Occipital lobe (tissue), 2 donors: ENCODE measurements around the gene ONECUT1. TPM values are rescaled to one million over a fixed set of nuclear protein-coding genes. Genes with fewer than 3 reads are reported as not detected.

ENCODE experiments used
- DNase-seq: peaks from one replicate; lab custom pipeline; 2025; lab: John Stamatoyannopoulos, UW
- total RNA-seq: library from RNA; depleted of rRNA; stranded (reverse); fragments of >200 nt; gene quantifications from one replicate; pipeline ENCODE4 v1.2.3, GENCODE V29; 2014

The ONECUT1 gene
- total RNA-seq, 1 donor from 2014 or later = not detected

GRCh38 chr15:52797625-52798501, 7.7 kb upstream of the ONECUT1 start:
- DNase-seq = no peak

- DNase-seq = no peak
These were observed 6.8 kb upstream of the ONECUT1 start for GRCh38 chr15:52796753-52797520.

DNA sequence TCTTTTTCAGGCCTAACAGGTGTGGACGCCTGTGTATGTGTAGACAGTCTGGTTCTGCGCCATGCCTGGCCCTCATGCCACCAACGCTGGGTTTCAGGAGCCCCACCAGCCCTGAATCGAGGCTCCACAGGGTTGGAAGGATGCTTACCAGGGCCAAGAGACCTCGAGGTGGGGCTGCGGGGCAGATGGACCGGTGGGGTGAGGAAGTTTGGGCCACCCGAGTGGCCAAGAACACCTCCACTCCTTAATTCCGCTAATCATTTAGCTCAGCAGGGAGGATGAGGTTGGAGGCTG, 6.0 kb upstream of the ONECUT1 start:
- no peak for DNase-seq

DNA sequence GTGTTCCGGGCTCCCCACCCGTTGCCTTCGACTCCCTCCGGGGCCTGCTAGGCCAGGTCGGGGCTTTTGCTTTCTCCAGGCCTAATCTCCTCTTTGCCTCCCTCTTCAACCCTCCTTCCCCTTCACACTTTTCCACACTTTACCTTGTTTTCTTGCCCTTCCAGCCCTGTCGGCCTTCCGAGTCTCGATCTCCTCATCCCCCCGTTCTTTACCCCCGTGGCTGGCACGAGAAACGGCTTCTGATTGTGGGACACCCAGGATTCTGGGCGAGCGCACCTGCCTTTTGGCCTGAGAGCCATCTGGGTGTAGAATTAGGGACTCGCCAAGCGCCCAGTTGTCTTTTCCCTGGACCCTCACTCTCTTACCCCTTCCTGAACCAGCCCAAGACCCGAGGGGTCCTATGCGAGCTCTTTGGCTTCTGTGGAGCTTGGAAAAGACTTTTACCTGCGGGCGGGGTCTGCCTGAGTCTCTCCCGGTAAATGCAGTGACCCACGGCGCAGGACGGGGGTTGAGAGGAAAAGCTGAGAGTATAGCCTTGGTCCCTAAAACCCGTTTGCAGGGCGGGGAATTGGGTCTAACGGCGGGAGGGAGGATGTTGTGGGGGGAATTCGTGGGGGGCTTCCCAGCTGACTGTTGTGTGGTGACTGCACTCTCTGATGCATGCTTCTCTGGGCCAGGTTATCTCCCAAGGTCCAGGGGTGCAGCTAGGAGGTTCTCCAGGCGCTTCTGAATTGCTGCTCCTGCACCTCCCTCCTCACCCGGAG, 5.5 kb upstream of the ONECUT1 start:
- DNase-seq = no peak

- DNase-seq = no peak
These were observed 4.7 kb upstream of the ONECUT1 start for GRCh38 chr15:52794665-52795463.

DNA sequence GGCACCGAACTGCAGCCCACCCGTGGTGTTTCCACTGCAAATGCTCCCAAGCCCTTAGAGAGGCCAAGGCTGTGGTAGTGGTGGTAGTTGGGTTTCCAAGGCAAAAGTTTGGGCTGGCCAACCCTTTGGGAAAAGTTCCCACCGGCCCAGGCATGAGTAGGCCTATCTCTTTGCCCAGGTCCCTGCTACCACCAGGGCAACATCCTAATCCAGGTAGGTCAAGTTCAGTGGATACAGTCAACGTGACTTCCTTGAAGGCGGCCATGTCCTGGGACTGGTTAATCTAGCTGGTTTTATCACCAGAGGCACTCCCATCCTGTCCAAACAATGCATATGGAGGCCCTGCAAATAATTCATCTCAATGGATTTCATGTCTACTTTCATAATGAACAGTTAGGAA, 1.6 kb upstream of the ONECUT1 start:
- DNase-seq = no peak

GRCh38 chr15:52790941-52791751, 1.0 kb upstream of the ONECUT1 start:
- no peak for DNase-seq

DNA sequence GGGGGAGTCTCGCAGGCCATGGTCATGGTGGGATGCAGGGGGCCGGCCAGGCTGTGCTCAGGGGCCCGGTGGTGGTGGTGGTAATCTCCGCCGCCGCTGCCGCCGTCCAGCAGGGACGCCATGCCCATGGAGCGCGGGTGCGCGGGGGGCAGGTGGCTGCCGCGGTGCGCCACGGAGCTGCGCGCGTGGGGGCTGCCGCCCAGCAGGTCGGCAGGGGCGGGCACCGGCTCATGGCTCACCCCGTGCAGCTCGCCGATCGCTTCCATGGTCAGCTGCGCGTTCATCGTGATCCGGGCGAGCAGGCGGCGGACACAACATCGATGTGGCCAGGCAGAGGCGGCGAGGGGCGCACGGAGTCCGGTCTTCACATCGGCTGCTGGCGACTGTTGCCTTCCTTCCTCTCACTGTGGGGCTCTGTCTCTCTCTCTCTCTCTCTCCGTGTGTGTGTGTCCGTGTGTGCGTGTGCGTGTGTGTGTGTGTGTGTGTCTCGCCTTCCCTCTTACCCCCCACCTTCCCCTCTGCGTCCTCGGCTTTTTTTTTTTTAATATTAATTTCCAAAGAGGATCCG, 451 bp downstream of the ONECUT1 start:
- no peak for DNase-seq

DNA sequence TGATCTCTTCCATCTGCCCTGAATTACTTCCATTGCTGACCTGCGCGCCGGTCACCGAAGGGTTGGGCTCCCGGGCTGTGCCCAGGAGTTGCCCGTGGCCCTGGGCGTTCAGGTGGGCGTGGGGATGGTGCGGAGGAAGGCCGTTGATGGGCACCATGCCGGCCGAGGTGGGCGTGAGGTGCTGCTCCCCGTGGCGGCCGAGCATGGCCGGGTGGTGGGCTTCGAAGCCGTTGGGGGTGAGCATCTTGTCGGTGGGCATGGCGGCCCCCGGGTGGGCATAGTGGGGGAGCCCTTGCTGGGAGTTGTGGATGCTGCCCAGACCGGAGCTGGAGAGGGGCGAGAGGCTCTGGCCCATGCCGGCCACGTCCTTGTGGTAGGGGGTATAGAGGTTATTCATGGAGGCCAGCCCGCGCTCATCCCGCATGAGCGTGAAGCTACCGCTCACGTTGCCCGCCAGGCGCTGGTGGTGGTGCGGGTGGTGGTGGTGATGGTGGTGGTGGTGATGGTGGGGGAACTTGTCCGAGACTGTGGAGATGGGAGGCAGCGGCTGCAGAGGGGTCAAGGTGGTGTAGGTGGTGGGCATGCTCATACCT, 1.0 kb downstream of the ONECUT1 start:
- DNase-seq = no peak

DNA sequence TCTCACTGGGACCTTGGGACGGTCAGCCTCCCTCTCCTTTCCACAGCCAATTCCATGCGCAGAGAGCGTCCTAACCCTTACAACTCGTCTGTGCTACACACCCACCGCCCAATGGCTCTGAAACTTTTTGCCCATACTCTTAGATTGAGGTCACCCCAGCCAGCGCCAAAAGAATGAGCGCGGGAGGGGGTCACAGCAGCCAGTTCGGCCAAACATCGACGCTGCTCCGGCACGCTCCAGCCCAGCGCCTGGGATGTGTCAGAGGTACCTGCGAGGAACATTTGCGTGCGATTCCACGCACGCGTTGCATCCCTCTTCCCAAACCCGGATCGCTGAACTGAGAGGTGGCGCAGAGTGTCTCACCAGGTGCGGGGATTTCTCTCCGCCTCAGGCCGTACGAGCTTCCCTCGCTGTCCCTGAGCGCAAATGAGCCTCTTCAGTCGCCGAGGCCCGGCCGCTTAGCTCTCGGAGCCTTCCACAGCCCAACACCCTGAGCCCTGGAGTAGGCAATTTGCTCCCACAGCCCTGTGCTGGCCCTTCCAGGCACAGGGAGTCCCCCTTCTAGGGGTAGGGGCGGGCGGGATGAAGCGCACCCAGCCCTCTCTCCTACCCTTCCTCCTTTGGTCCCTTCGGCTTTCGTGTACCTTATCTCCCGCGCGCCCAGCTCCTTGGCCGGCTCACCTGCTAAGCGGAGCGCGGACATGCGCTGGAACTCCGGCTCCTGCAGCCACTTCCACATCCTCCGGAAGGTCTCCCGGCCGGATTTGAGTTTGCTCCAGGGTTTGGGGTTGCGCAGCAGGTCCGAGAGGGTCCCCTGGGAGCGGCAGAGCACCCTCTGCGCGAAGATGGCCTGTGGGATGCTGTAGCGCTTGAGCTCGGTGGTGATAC, 1.8 kb downstream of the ONECUT1 start:
- DNase-seq = no peak

- no peak for DNase-seq
These were observed 2.5 kb downstream of the ONECUT1 start for GRCh38 chr15:52787549-52788098.

DNA sequence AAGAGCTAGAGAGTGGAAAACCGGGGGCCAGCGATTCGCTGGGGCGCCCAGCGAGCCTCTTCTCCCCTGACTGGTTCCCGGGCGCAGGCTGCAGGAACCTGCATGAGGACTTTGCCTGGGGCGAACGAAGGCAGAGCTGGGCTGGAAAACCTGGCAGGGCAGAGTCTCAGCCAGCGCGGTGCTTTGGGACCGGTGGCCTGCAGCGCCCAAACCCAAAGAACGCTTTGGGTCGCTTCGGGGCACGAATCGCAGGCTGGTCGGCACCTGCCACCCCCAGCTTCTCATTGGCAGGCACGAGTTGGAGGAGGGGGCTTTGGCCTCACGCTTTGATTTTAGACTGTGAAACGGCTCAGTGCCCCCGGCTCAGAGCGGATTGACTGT, 3.0 kb downstream of the ONECUT1 start:
- no peak for DNase-seq

GRCh38 chr15:52786436-52787122, 3.6 kb downstream of the ONECUT1 start:
- no peak for DNase-seq

DNA sequence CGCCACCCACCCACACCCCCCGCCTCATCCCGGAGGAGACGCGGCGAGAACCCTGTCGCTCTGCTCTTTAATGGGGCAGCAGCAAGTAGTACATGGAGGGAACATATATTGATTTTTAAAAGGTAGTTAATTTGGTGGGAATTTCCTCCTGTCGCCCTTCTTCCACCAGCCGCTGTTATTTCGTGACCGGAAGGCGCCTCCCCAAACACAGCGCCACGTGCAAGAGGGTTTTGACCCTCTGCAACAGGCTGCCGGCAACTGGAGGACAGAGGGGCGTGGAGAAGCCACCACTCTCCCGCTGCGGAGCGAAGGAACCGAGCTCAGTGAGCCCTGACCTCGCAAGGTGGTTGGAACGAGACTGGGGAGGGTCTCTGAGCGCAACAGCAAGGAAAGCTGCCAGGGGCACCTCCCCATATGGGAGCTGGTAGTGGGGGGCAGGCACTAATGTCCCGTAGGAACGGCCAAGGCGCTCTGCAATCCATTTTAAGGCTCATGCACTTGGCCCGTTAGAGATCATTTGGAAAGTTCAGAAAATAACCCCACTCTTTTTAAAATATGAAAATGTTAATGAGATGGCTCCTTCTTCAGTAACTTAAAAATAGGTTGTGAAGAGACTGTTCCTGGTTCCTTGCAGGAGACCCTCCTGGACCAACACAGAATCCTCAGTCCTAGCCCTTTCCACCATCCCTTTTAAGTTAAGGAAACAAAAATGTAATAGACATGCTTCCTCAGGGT, 4.3 kb downstream of the ONECUT1 start:
- no peak for DNase-seq

GRCh38 chr15:52784799-52785671, 5.1 kb downstream of the ONECUT1 start:
- DNase-seq = no peak
